ENCODE results near the gene SDHB.

The SDHB gene

GRCh38 chr1:17078991-17079868, 25.4 kb upstream of the SDHB start:
- H3K4me3 ChIP-seq = no peak overlapping the region
- H3K27me3 ChIP-seq = no peaks in the 10 kb centered on the region
- peak; percentile 66; the same call in 1 of the 2 replicates for TF ChIP-seq Cebpa-rat (IDR thresholded peaks at IDR 0.05)
- H3K36me3 ChIP-seq = no peaks in the 10 kb centered on the region
- H3K9ac ChIP-seq = no peak overlapping the region
- H3K27ac ChIP-seq = no peak overlapping the region
- no peaks in the 10 kb centered on the region for H3K9me3 ChIP-seq
- H4K20me1 ChIP-seq = no peaks in the 10 kb centered on the region
- H3K4me2 ChIP-seq = no peak overlapping the region
- no peaks in the 10 kb centered on the region for H3K4me1 ChIP-seq

GRCh38 chr1:17075470-17076255, 21.8 kb upstream of the SDHB start:
- H3K4me1 ChIP-seq = no peaks in the 10 kb centered on the region
- H3K36me3 ChIP-seq = no peaks in the 10 kb centered on the region
- H3K9me3 ChIP-seq = no peaks in the 10 kb centered on the region
- no peak; the same call in 1 of the 2 replicates for TF ChIP-seq Cebpa-rat (IDR thresholded peaks at IDR 0.05)
- no peak overlapping the region for H3K4me2 ChIP-seq
- H4K20me1 ChIP-seq = no peaks in the 10 kb centered on the region
- no peak overlapping the region for H3K9ac ChIP-seq
- no peak overlapping the region for H3K27ac ChIP-seq
- no peak overlapping the region for H3K4me3 ChIP-seq
- H3K27me3 ChIP-seq = no peaks in the 10 kb centered on the region

- no peak overlapping the region for H3K9ac ChIP-seq
- no peaks in the 10 kb centered on the region for H3K27me3 ChIP-seq
- no peaks in the 10 kb centered on the region for H3K36me3 ChIP-seq
Observed at GRCh38 chr1:17071794-17072193, 18.0 kb upstream of the SDHB start.

GRCh38 chr1:17070163-17070525, 16.3 kb upstream of the SDHB start:
- Histone ChIP-seq H3K36me3 (no peaks in the 10 kb centered on the region), H4K20me1 (no peaks in the 10 kb centered on the region), H3K9ac (no peak overlapping the region), H3K4me2 (no peak overlapping the region), H3K4me1 (no peaks in the 10 kb centered on the region), H3K27me3 (no peaks in the 10 kb centered on the region), H3K27ac (no peak overlapping the region), H3K4me3 (no peak overlapping the region), H3K9me3 (peaks cover 14% of the 10 kb centered on the region)
- no peak for TF ChIP-seq Cebpa-rat (IDR thresholded peaks at IDR 0.05)

More at GRCh38 chr1:17071794-17072193, 18.0 kb upstream of the SDHB start:
- Histone ChIP-seq H3K27ac (no peak overlapping the region), H4K20me1 (no peaks in the 10 kb centered on the region), H3K4me3 (no peak overlapping the region), H3K4me2 (no peak overlapping the region), H3K4me1 (no peaks in the 10 kb centered on the region), H3K9me3 (no peaks in the 10 kb centered on the region)
- TF ChIP-seq Cebpa-rat (IDR thresholded peaks at IDR 0.05) = no peak

- H3K4me1 ChIP-seq = no peaks in the 10 kb centered on the region
- H3K4me2 ChIP-seq = no peak overlapping the region
- no peak overlapping the region for H3K9ac ChIP-seq
- H4K20me1 ChIP-seq = no peaks in the 10 kb centered on the region
- H3K36me3 ChIP-seq = no peaks in the 10 kb centered on the region
- H3K4me3 ChIP-seq = no peak overlapping the region
- TF ChIP-seq Cebpa-rat (IDR thresholded peaks at IDR 0.05) = peak; percentile 28; the same call in 1 of the 2 replicates
- H3K27ac ChIP-seq = no peak overlapping the region
- peaks cover 19% of the 10 kb centered on the region for H3K9me3 ChIP-seq
- H3K27me3 ChIP-seq = no peaks in the 10 kb centered on the region
Observed at GRCh38 chr1:17069452-17070162, 15.8 kb upstream of the SDHB start.

GRCh38 chr1:17068789-17069188, 15.0 kb upstream of the SDHB start:
- H3K9me3 ChIP-seq = peaks cover 26% of the 10 kb centered on the region
- H3K9ac ChIP-seq = no peak overlapping the region
- H3K4me3 ChIP-seq = no peak overlapping the region
- H3K27me3 ChIP-seq = no peaks in the 10 kb centered on the region
- H3K36me3 ChIP-seq = no peaks in the 10 kb centered on the region
- TF ChIP-seq Cebpa-rat (IDR thresholded peaks at IDR 0.05) = peak; percentile 36; the same call in 1 of the 2 replicates
- H4K20me1 ChIP-seq = no peaks in the 10 kb centered on the region
- no peaks in the 10 kb centered on the region for H3K4me1 ChIP-seq
- H3K27ac ChIP-seq = no peak overlapping the region
- no peak overlapping the region for H3K4me2 ChIP-seq

- no peak for TF ChIP-seq Cebpa-rat (IDR thresholded peaks at IDR 0.05)
- Histone ChIP-seq H3K9ac (no peak overlapping the region), H3K4me1 (no peaks in the 10 kb centered on the region), H4K20me1 (no peaks in the 10 kb centered on the region), H3K27me3 (no peaks in the 10 kb centered on the region), H3K4me3 (no peak overlapping the region), H3K36me3 (no peaks in the 10 kb centered on the region), H3K9me3 (peaks cover 26% of the 10 kb centered on the region), H3K4me2 (no peak overlapping the region), H3K27ac (no peak overlapping the region)
Observed at GRCh38 chr1:17067465-17068240, 13.8 kb upstream of the SDHB start.

GRCh38 chr1:17067069-17067426, 13.2 kb upstream of the SDHB start:
- Histone ChIP-seq H3K4me2 (no peak overlapping the region), H3K27me3 (no peaks in the 10 kb centered on the region), H3K9me3 (peaks cover 26% of the 10 kb centered on the region), H3K9ac (no peak overlapping the region), H3K4me1 (no peaks in the 10 kb centered on the region), H3K27ac (no peak overlapping the region), H3K36me3 (no peaks in the 10 kb centered on the region), H4K20me1 (no peaks in the 10 kb centered on the region), H3K4me3 (no peak overlapping the region)
- TF ChIP-seq Cebpa-rat (IDR thresholded peaks at IDR 0.05) = no peak

- no peaks in the 10 kb centered on the region for H3K36me3 ChIP-seq
- no peaks in the 10 kb centered on the region for H4K20me1 ChIP-seq
- no peak overlapping the region for H3K4me2 ChIP-seq
- H3K27me3 ChIP-seq = no peaks in the 10 kb centered on the region
- peaks cover 26% of the 10 kb centered on the region for H3K9me3 ChIP-seq
- H3K4me3 ChIP-seq = no peak overlapping the region
- TF ChIP-seq Cebpa-rat (IDR thresholded peaks at IDR 0.05) = no peak
- H3K4me1 ChIP-seq = no peaks in the 10 kb centered on the region
- no peak overlapping the region for H3K9ac ChIP-seq
- no peak overlapping the region for H3K27ac ChIP-seq
Observed at GRCh38 chr1:17066361-17067068, 12.7 kb upstream of the SDHB start.

All from BLaER1 (cell line).